GM18951 (cell line): ENCODE results near the gene SCNN1A.

Experiments
- POLR2A ChIP-seq: IDR thresholded peaks from 4 replicates; pipeline ENCODE4 v1.6.1; 2011; ENCODE audit warnings: mild to moderate bottlenecking; ENCODE audit not compliant: insufficient read length, insufficient read depth; ENCODE audit errors: extremely low read depth
- in situ Hi-C: fragments of 300-500 bp; cut with MboI; formaldehyde crosslinking; loops from one replicate; pipeline ENCODE4 v1.12.0; 2022; ENCODE audit warnings: low sequenced_read_pairs, mixed read lengths, inconsistent platforms; ENCODE audit not compliant: unreplicated experiment

SCNN1A gene

DNA sequence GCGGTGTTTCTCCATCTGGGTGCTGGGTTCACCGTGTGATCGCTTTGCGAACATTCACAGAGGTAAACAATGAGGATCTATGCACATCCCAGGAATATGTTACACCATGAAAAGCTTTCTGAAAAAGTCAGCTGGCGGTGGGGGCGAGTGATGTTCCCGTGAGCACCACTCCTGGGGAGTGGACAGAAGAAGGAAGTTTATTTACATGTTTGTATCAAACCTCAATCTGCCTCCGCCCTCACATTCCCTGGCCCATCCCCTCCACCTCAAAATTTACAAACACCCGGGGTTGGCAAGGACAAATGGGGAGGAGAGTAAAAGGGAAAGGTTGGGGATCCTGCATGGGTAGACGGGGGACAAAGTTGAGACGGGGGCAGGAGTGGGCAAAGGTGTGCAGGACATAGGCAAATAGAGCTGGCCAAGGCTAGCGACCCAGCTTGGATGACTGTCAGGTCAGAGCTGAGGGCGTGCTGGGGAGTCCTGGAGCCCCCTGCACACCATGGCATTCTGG, 40.4 kb downstream of the SCNN1A start:
- no peak for TF ChIP-seq POLR2A
- in situ Hi-C loops, result no loop called here

GRCh38 chr12:6334359-6334758, 41.0 kb downstream of the SCNN1A start:
- in situ Hi-C loops, result no loop called here
- TF ChIP-seq POLR2A, result no peak

DNA sequence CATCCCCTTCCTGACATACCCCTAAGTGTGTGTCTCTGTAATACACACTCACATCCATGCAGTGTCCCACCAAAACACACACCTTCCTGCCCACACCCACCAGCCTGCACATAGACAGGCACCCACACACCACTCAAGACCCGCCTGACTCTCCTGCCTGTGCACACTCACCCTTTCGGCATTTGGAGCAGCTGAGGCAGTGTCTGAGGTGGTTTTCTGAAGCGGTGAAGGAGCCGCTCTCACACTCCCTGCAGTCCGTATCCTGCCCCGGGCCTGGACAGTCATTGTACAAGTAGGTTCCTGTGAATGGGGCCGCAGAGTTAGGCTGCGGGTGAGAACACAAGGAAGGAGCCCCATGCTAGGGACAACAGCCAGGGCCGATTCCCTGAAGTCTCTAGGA, 41.8 kb downstream of the SCNN1A start:
- TF ChIP-seq POLR2A, result no peak

GRCh38 chr12:6333029-6333428, 42.3 kb downstream of the SCNN1A start:
- in situ Hi-C loops, result no loop called here
- no peak for TF ChIP-seq POLR2A

More for the DNA sequence above, 41.8 kb downstream of the SCNN1A start:
- in situ Hi-C loops, result no loop called here

- in situ Hi-C loops, result no loop called here
- no peak for TF ChIP-seq POLR2A
These were observed 42.9 kb downstream of the SCNN1A start for GRCh38 chr12:6332459-6332858.

- no peak for TF ChIP-seq POLR2A
- in situ Hi-C loops, result no loop called here
These were observed 44.2 kb downstream of the SCNN1A start for GRCh38 chr12:6330999-6331714.

DNA sequence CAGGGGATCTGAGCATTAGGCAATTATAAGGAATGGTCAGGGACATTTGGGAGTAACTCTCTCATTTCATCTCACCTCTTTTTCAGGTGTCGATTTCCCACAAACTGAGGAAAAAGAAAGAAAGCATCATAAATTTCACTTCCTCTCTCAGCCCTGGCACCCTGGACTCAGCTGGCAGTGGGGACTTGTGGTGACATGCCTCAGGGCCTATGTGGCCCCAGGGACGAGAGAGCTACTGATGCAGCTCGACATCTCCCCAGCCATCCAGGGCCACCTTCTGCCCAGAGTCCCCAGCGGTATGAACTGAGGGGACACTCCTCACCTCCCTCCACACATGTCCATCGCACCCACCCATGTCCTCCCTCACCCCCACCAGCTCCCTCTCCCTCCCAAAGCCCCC, 45.2 kb downstream of the SCNN1A start:
- no peak for TF ChIP-seq POLR2A
- in situ Hi-C loops, result no loop called here

- TF ChIP-seq POLR2A, result no peak
- in situ Hi-C loops, result no loop called here
These were observed 45.7 kb downstream of the SCNN1A start for GRCh38 chr12:6329703-6330064.

DNA sequence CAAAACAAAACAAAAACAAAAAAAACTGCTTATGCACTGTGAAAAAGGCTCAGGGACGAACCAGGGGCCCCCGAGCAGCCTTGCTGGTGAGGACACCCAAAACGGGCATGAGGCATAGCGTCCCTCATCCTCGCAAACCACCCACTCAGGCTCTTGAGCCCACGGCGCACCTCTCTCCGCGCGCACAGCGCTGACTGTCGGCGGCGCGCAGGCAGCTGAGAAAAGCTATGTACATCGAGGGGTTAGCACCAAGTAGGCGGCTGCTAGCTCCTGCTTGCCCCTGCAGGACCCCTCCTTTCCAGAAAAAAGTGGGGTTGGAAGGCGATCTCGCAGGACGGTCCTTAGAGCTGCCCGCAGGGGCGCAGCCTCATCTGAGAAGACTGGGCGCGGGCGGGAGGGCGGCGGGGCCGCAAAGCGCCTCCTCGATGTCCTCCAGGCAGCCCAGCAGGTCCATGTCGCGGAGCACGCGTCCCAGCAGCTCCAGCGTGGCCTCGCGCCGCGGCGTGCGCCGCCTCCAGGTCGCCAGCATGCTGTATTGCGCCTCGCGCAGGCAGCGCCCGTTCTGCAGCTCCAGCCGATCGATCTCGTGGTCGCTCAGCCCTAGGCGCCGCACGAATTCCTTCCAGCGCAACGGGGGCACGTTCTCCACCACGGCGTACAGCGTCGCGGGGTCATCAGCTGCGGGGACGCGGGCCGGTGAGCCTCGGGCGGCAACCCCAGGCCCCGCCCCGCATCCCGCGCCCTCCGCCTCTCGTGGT, 46.2 kb downstream of the SCNN1A start:
- TF ChIP-seq POLR2A, result no peak
- in situ Hi-C loops, result no loop called here

- in situ Hi-C loops, result no loop called here
- TF ChIP-seq POLR2A, result no peak
These were observed 47.2 kb downstream of the SCNN1A start for GRCh38 chr12:6328045-6328779.

- in situ Hi-C loops, result no loop called here
- TF ChIP-seq POLR2A, result no peak
These were observed 47.9 kb downstream of the SCNN1A start for GRCh38 chr12:6327229-6328041.

DNA sequence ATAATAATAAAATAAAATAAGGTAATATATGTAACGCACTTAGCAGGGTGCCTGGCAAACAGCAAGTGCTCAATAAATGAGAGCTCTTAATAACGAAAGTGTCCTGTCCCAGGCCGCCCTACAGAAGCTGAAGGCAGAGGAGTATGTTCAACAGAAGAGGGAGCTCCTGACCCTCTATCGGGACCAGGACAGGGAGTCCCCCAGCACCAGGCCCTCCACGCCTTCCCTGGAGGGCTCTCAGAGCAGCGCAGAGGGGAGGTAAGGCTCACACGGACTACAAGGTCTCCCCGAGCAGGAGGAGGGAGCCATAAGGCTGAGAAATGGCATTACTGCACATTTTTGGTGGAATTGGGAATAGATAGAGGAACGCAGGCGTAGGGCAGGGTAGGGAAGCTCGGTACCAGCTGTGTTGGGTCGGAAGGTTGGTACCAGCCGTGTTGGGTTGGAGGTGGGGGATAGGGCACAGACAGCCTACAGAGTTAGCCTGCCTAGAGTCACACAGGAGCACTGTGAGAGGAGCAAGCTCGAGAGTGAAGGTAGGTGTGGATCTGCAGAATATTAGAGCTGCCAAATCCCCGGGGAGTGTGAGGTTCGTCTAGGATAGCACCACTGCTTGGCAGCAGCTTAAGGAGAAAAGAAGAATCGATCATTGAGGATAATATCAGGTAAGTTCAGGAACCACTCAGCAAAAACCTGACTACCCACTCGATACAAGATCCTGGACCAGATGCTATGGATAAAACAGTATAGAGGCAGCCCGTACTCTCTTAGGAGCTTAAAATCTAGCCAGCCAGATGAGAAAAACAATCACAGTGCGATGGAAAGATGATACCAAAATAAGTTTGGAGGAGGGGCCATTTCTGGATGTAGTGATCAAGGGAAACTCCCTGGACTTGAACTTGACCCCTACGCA, 48.8 kb downstream of the SCNN1A start:
- no peak for TF ChIP-seq POLR2A
- in situ Hi-C loops, result no loop called here
